Prostate gland (tissue), 2 donors: ENCODE data around the gene SMARCE1. TPM values are rescaled to one million over a fixed set of nuclear protein-coding genes. Genes with fewer than 3 reads are reported as not detected.

Source experiments
- DNase-seq: peaks from one replicate; pipeline ENCODE4 v3.0.0-alpha.2; 2019; ENCODE audit warnings: low spot score
- H3K27ac ChIP-seq, 2 donors: fragments of 200-600 bp; sonication (generic); 2 replicates each; pipeline ENCODE4 v1.5.1; 2017 to 2019
- H3K27me3 ChIP-seq: fragments of 200-600 bp; sonication (generic); replicated peaks from 2 replicates; pipeline ENCODE4 v1.5.1; 2019; ENCODE audit not compliant: insufficient read depth
- H3K36me3 ChIP-seq, 2 donors: fragments of 200-600 bp; sonication (generic); 1 replicate in 1 of 2; 2 replicates in 1 of 2; pipeline versions ENCODE4 v1.5.1 to v1.8.1; 2017 to 2019
- H3K4me1 ChIP-seq: fragments of 200-600 bp; sonication (generic); replicated peaks from 2 replicates; pipeline ENCODE4 v1.5.1; 2019
- H3K4me3 ChIP-seq, 2 donors: fragments of 200-600 bp; sonication (generic); 2 replicates each; pipeline ENCODE4 v1.5.1; 2017 to 2019
- H3K9me3 ChIP-seq: fragments of 200-600 bp; sonication (generic); 2 replicates; pipeline ENCODE4 v1.5.1; 2017
- CTCF ChIP-seq, 4 experiments: fragments of 200-600 bp in 2 of 4; fragments of 450-650 bp in 2 of 4; sonication (generic) in 2 of 4; IDR thresholded peaks; 1 replicate in 3 of 4; 2 replicates in 1 of 4; pipeline ENCODE4 v1.5.1; 2016 to 2019; ENCODE audit warnings: antibody characterized with exemption in 4 of 4, mild to moderate bottlenecking in 2 of 4, moderate library complexity in 2 of 4
- POLR2A ChIP-seq: fragments of 450-650 bp; IDR thresholded peaks from one replicate; pipeline ENCODE4 v1.6.1; 2016; ENCODE audit warnings: antibody characterized with exemption, mild to moderate bottlenecking
- POLR2AphosphoS5 ChIP-seq: sonication (generic); formaldehyde crosslinking; IDR thresholded peaks from one replicate; pipeline ENCODE4 v1.6.1; 2017; ENCODE audit warnings: antibody characterized with exemption
- WGBS: methylation state at CpG from one replicate; pipeline ENCODE4 v1.1.5; 2018; 5-methylcytosine and 5-hydroxymethylcytosine counted together
- intact Hi-C: fragments of 100-400 bp; cut with DNase I; formaldehyde crosslinking; loops from one replicate; pipeline ENCODE4 v1.14.2; 2022
- total RNA-seq, 2 donors: library from RNA; depleted of rRNA; stranded (reverse); fragments of >200 nt; gene quantifications; one replicate each; pipeline ENCODE4 v1.1.0, GENCODE V29; 2016

Gene SMARCE1
- total RNA-seq, 2 donors from 2014 or later: 65.7 to 82.0 TPM

- no peaks in the 10 kb centered on the region for H3K4me1 ChIP-seq
- no peak for TF ChIP-seq POLR2AphosphoS5
- no peak for TF ChIP-seq POLR2A
- TF ChIP-seq CTCF (IDR thresholded peaks at IDR 0.05): no peak
- no peak overlapping the region for H3K4me3 ChIP-seq
- no peaks in the 10 kb centered on the region for H3K36me3 ChIP-seq
- DNase-seq: no peak
- intact Hi-C loops: no loop called here
- WGBS: 65% methylated on average over 5 of the region's 5 CpGs
- no peaks in the 10 kb centered on the region for H3K9me3 ChIP-seq
- no peak overlapping the region for H3K27ac ChIP-seq
- H3K27me3 ChIP-seq: no peaks in the 10 kb centered on the region
Measured at GRCh38 chr17:40687106-40687505, 39.5 kb upstream of the SMARCE1 start.

GRCh38 chr17:40686192-40686591, 38.6 kb upstream of the SMARCE1 start:
- 42% methylated on average over 4 of the region's 4 CpGs for WGBS
- no peaks in the 10 kb centered on the region for H3K9me3 ChIP-seq
- no peak for DNase-seq
- H3K4me3 ChIP-seq: no peak overlapping the region
- intact Hi-C loops: no loop called here
- H3K27ac ChIP-seq: no peak overlapping the region
- no peaks in the 10 kb centered on the region for H3K36me3 ChIP-seq
- no peaks in the 10 kb centered on the region for H3K27me3 ChIP-seq
- TF ChIP-seq POLR2A (no peak), POLR2AphosphoS5 (no peak), CTCF (IDR thresholded peaks at IDR 0.05) (no peak)
- H3K4me1 ChIP-seq: no peaks in the 10 kb centered on the region

GRCh38 chr17:40680998-40681397, 33.4 kb upstream of the SMARCE1 start:
- intact Hi-C loops: no loop called here
- no peaks in the 10 kb centered on the region for H3K4me1 ChIP-seq
- no peaks in the 10 kb centered on the region for H3K36me3 ChIP-seq
- H3K4me3 ChIP-seq: no peak overlapping the region
- H3K27ac ChIP-seq: no peak overlapping the region
- no peak for TF ChIP-seq POLR2AphosphoS5
- no peak for TF ChIP-seq POLR2A
- no peak for TF ChIP-seq CTCF (IDR thresholded peaks at IDR 0.05)
- DNase-seq: no peak
- no peaks in the 10 kb centered on the region for H3K27me3 ChIP-seq
- H3K9me3 ChIP-seq: no peaks in the 10 kb centered on the region

- Histone ChIP-seq H3K27ac (no peak overlapping the region), H3K36me3 (no peaks in the 10 kb centered on the region), H3K4me3 (no peak overlapping the region), H3K4me1 (no peaks in the 10 kb centered on the region), H3K9me3 (no peaks in the 10 kb centered on the region), H3K27me3 (no peaks in the 10 kb centered on the region)
- DNase-seq: no peak
- TF ChIP-seq POLR2A: no peak
- TF ChIP-seq POLR2AphosphoS5: no peak
- no peak for TF ChIP-seq CTCF (IDR thresholded peaks at IDR 0.05)
- 93% methylated on average over 2 of the region's 2 CpGs for WGBS
- intact Hi-C loops: no loop called here
Measured at GRCh38 chr17:40679523-40679907, 31.9 kb upstream of the SMARCE1 start.

GRCh38 chr17:40678902-40679522, 31.4 kb upstream of the SMARCE1 start:
- H3K27ac ChIP-seq: no peak overlapping the region
- H3K27me3 ChIP-seq: no peaks in the 10 kb centered on the region
- 47% methylated on average over 4 of the region's 4 CpGs for WGBS
- H3K36me3 ChIP-seq: no peaks in the 10 kb centered on the region
- intact Hi-C loops: no loop called here
- no peaks in the 10 kb centered on the region for H3K4me1 ChIP-seq
- no peaks in the 10 kb centered on the region for H3K9me3 ChIP-seq
- DNase-seq: no peak
- TF ChIP-seq POLR2AphosphoS5 (no peak), CTCF (IDR thresholded peaks at IDR 0.05) (no peak), POLR2A (no peak)
- no peak overlapping the region for H3K4me3 ChIP-seq
